ENCODE data around the gene RNF112.

DNA sequence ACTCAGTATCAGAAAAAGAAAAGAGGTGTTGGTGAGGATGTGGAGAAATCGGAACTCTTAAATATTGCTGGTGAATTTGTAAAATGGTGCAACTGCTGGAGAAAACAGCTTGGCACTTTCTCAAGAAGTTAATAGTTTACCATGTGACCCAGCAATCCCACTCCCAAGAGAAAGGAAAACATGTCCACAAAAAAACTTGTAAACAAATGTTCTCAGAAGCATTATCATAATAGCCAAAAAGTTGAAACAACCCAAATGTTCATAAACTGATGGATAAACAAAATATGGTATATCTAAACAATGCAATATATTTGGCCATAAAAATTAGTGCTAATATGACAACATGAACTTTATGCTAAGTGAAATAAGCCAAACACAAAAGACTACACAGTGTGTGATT lies 35.3 kb upstream of the RNF112 start:
- TF ChIP-seq POLR2A (IDR thresholded peaks at IDR 0.05; ENCODE audit: control extremely low read depth in 1 of 2, low read depth in 2 of 2, low read length in 2 of 2) (no peak), CEBPB (IDR thresholded peaks at IDR 0.05; ENCODE audit: low read depth, low read length) (no peak), ASH2L (IDR thresholded peaks at IDR 0.05; ENCODE audit: low read length) (no peak), TAF1 (IDR thresholded peaks at IDR 0.05; ENCODE audit: low read depth, low read length) (no peak), EZH2 (IDR thresholded peaks at IDR 0.05; ENCODE audit: low read depth, low read length, severe bottlenecking) (no peak), CREB1 (IDR thresholded peaks at IDR 0.05) (no peak)
- TF ChIP-seq, protein P1, sequence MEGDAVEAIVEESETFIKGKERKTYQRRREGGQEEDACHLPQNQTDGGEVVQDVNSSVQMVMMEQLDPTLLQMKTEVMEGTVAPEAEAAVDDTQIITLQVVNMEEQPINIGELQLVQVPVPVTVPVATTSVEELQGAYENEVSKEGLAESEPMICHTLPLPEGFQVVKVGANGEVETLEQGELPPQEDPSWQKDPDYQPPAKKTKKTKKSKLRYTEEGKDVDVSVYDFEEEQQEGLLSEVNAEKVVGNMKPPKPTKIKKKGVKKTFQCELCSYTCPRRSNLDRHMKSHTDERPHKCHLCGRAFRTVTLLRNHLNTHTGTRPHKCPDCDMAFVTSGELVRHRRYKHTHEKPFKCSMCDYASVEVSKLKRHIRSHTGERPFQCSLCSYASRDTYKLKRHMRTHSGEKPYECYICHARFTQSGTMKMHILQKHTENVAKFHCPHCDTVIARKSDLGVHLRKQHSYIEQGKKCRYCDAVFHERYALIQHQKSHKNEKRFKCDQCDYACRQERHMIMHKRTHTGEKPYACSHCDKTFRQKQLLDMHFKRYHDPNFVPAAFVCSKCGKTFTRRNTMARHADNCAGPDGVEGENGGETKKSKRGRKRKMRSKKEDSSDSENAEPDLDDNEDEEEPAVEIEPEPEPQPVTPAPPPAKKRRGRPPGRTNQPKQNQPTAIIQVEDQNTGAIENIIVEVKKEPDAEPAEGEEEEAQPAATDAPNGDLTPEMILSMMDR (IDR thresholded peaks at IDR 0.05; ENCODE audit: control extremely low read depth in 1 of 3, insufficient read depth in 1 of 3, low read depth in 1 of 3, low read length in 3 of 3), result no peak
- TF ChIP-seq, protein P2, sequence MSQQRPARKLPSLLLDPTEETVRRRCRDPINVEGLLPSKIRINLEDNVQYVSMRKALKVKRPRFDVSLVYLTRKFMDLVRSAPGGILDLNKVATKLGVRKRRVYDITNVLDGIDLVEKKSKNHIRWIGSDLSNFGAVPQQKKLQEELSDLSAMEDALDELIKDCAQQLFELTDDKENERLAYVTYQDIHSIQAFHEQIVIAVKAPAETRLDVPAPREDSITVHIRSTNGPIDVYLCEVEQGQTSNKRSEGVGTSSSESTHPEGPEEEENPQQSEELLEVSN (IDR thresholded peaks at IDR 0.05), result no peak
- TF ChIP-seq, protein P3, sequence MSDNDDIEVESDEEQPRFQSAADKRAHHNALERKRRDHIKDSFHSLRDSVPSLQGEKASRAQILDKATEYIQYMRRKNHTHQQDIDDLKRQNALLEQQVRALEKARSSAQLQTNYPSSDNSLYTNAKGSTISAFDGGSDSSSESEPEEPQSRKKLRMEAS (IDR thresholded peaks at IDR 0.05), result no peak

Measured in H1 (cell line).